ENCODE data around the gene UGGT2.
"Not testable (repeated sequence)": the region's sequence is repeated elsewhere in the genome, so short reads cannot be mapped to it uniquely, and the experiment has no call there.

The UGGT2 gene, protein sequence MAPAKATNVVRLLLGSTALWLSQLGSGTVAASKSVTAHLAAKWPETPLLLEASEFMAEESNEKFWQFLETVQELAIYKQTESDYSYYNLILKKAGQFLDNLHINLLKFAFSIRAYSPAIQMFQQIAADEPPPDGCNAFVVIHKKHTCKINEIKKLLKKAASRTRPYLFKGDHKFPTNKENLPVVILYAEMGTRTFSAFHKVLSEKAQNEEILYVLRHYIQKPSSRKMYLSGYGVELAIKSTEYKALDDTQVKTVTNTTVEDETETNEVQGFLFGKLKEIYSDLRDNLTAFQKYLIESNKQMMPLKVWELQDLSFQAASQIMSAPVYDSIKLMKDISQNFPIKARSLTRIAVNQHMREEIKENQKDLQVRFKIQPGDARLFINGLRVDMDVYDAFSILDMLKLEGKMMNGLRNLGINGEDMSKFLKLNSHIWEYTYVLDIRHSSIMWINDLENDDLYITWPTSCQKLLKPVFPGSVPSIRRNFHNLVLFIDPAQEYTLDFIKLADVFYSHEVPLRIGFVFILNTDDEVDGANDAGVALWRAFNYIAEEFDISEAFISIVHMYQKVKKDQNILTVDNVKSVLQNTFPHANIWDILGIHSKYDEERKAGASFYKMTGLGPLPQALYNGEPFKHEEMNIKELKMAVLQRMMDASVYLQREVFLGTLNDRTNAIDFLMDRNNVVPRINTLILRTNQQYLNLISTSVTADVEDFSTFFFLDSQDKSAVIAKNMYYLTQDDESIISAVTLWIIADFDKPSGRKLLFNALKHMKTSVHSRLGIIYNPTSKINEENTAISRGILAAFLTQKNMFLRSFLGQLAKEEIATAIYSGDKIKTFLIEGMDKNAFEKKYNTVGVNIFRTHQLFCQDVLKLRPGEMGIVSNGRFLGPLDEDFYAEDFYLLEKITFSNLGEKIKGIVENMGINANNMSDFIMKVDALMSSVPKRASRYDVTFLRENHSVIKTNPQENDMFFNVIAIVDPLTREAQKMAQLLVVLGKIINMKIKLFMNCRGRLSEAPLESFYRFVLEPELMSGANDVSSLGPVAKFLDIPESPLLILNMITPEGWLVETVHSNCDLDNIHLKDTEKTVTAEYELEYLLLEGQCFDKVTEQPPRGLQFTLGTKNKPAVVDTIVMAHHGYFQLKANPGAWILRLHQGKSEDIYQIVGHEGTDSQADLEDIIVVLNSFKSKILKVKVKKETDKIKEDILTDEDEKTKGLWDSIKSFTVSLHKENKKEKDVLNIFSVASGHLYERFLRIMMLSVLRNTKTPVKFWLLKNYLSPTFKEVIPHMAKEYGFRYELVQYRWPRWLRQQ (N-terminal part only)

DNA sequence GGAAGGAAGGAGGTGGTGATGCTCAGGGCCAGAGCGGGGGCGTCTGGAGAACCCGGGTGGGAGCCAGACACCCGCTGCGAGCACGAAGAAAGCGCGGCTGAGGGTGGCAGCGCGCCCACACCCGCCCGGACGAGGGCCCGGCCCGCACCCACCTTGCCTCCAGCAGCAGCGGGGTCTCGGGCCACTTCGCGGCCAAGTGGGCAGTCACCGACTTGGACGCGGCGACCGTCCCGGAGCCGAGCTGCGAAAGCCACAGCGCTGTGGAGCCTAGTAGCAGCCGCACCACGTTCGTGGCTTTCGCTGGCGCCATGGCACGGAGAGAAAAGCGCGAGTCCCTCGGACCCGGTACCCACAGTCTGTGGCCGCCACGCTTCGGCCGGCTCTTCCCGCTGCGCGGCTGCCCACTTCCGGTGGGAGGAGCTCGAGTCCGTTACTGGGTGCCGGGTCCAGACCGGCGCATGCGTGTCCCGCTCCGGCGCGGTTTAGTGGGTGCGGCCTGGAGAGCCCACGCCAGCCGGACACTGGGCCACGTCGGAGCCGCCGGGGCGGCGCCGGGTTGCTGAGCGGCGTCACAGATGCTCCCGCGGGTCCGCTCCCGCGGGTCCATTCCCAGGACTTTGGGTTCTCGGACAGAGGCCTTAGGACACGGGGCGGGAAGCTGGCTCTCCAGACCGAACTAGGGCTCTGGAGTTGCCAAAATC is at the start of gene UGGT2:
TSS of gene UGGT2 (minus strand) at position 399 of the 701 bp plus-strand sequence. CDS start at position 310, 89 bp downstream.
- DNase-seq, result peak; percentile 95

DNA sequence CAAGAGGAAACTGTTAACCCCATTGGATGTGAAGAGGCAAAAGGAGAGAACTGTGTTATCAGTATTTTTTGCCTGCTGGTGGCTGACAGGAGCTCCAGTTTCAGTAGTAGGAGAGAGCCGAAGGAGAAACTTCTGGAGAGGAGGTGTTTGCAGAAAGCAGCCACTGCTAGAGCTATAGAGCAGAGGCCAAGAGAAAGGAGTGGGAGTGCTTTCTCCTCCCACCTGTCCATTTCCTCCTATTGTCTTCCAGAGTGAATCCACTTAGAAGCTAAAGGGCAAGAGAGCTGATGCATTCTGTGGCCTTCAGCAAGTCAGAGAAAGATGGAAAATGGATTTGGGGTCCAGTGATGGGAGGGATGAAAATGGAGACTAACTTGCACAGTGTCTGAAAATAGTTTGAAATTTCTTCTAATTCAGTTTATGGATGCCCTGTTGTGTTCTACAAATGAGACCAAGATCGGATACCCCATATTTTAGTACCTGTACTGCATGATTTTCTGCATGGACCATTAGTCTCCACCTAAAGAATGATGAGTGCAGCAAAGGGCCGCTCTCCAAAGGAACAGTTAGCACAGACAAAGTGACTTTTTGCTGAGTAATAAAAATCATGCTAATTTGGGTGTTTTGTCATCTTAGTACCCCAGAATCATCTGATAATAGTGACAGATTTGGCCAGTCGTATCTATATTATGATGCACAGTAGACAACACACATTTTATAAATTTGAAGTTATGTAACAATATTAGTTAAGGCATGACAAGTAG is 47.4 kb upstream of the UGGT2 start:
- no peak for DNase-seq

DNA sequence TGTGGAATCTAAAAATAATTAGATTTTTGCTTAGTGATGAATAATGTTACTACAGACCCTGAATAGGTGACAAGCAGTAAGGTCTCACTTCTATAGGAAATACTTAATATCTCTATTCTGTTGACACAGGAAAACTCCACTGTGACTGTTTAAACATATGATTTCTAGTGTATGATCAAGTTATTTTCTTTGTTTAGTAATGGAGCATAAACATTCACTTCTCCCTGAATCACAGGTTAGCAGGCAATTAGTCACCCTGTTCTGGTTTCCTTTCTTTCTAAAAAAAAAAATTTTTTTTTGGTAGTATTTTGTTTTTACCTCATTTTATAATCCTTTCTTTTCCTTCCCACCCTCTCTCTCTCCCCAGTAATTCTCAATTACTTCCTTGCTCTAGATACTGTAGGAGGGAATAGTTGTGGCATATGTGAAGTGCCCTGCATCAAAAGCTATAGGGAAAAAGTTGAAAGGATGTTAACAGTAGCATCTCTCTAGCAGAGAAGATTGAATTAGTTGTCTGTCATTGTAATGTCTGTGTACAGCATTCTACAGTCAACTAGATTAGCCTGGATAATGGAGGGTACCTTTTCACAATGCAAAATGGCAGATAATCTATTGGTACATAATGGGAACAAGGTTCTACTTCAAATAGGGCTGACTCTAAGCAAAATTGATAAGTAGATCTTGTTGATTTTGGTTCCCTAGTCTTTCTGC is 40.2 kb upstream of the UGGT2 start:
- DNase-seq, result no peak

DNA sequence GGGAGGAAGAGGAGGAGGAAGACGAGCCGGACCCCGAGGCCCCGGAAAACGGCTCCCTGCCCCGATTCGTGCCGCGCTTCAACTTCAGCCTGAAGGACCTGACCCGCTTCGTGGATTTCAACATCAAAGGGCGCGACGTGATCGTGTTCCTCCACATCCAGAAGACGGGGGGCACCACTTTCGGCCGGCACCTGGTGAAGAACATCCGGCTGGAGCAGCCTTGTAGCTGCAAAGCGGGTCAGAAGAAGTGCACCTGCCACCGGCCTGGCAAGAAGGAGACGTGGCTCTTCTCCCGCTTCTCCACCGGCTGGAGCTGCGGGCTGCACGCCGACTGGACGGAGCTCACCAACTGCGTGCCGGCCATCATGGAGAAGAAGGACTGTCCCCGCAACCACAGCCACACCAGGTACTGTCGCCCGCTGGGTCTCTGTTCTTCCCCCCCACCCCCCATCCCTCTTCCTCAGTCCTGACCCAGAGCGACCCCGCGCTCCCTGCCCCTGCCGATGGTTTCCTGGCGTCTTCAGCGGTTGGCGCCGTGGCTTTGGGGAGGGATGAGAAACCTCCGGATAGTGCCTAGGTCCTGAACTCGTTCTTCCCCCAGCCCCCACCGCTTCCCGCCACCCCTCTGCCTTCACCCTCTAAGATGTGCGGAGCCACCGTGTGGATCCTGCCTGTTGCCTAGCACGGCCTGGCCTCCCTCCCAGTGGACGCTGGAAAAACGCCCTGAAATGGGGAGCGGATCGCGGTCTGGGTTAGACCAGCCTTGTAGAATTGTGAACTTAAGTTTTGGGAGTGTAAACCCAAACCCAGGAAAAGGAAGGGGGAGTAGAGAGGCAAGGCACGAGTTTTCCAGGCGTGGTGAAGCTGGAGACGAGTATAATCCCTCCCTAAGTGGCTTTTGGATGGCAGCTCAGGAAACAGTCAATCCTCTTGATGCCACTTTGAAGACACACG is 38.2 kb upstream of the UGGT2 start:
- DNase-seq, result peak; percentile 4

DNA sequence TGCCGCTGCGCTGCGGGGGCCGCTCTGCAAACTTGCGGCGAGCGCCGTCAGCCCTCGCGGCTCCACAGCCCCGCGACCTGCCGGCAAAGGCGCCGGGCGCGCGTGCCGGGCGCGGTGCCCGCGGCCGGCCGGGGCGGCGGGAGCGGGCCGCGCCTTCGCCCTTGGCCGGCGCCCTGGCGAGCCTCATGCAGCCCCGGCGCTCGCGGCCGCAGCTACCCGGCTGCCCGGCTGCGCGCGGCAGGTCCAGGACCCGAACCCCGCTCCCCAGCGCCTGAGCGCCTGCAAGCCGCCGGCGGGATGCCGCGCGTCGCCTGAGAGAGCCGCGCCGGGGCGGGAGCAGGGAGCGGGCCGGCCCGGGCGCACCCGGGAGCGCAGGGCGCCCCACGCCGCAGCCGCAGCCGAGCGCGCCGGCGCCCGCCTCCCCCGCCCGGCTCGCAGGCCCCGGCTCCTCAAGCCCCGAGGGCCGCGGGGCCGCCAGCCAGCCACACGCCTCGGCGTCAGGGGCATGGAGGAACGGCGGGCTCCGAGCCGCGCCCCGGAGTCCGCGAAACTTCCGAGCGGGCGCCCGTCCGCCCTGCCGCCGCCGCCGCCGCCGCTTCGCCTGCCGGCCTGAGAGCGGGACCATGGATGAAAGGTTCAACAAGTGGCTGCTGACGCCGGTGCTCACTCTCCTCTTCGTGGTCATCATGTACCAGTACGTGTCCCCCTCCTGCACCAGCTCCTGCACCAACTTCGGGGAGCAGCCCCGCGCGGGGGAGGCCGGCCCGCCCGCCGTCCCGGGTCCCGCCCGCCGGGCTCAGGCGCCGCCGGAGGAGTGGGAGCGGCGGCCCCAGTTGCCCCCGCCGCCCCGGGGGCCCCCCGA is 37.3 kb upstream of the UGGT2 start:
- peak; percentile 36 for DNase-seq

DNA sequence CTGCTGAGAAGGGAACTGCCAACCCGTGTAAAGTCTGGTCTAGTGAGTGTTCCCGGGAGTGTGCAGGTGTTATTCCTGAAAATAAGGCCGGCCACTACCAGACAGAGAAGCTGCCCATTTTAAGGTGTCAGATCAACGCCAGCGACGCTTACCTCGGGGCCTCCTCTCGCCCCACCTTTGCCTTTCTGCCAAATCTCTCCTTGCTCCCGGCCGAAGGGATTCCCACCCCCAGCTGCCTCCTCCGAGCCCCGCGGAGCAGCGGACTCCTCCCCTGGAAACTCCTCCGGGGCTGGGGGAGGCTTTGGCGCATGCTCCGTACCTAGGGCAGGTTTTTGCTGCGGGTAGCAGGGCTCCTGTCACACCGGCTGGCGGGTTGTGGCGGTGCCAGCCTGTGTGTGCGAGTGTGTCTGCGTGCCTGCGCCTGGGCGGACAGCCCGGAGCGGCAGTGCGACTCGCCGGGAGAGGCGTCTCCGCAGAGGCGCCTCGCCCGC is 36.6 kb upstream of the UGGT2 start, which contains the start of gene HS6ST3:
TSS of gene HS6ST3 (plus strand) at position 359 of the 491 bp plus-strand sequence.
- DNase-seq, result peak; percentile 34

DNA sequence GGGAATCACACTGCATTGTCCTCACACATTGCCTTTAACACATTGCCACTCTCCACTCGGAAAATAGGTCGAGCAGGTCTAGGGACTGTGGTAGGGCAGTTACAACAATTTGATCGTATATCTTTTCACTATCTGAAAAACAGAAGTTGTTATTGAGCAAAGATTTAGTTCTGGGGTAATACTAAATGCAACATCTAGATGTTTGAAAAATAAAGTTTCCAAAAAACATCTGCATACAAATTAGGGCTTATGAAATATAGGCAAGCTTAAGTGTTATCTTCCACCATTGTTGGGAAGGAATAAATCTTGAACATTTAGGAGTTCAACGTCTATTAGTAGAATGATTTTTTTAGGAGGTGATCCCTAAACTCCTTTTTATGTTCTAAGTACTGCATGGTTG is 35.9 kb upstream of the UGGT2 start:
- DNase-seq, result no peak

DNA sequence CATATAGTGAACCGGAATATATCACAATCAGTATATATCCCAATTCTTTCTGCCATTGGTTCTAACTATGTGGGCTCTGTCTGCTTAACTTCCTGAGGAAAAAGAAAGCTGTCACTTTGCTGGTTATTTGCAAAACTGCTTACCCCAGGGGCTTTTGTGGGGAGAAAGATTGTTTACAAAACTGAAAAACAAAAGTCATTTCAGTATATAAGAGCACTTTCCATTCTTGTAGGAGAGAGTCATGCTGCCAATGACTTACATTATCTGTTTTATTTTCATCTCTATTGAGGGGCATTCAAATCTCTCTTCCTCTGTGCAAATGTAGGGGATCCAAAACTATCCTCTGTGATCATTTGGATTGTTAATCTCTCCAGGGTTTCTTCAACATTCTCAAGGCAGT is 33.5 kb upstream of the UGGT2 start:
- no peak for DNase-seq

DNA sequence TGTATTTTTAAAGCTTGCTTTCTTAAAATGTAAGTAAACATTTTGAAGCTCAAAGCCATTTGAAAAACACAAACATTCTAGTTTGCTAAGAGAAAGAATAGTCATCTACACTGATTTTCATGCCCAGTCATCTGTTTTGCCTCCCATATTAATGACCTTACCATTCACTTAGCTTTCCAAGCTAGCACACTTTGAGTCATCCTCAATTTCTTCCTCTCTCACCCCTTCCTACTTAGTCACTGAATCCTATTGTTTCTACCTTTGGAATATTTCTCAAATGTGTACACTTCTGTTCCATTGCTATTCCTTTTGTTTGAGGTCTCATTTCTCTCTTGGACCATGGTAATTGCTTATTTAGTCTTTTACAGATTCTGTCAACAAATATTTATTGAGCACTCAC is 29.4 kb upstream of the UGGT2 start:
- no peak for DNase-seq

DNA sequence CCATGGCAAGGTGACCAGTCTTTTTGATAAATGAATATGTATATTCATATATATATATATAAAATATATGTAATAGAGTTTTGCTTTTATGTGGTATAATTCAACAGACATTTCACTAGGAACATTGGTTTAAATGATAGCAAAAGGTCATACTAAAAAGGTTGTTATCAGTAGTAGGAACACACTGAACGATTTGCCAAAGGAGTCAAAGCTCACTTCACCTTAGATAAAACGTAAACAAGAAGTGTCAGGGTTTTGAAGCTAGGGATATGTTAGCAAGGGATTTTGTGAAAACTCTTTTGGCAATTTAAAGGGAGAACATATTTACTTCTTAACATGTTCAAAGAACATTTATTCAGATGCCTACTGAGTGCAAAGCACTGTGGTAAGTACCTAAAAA is 28.7 kb upstream of the UGGT2 start:
- DNase-seq, result no peak

DNA sequence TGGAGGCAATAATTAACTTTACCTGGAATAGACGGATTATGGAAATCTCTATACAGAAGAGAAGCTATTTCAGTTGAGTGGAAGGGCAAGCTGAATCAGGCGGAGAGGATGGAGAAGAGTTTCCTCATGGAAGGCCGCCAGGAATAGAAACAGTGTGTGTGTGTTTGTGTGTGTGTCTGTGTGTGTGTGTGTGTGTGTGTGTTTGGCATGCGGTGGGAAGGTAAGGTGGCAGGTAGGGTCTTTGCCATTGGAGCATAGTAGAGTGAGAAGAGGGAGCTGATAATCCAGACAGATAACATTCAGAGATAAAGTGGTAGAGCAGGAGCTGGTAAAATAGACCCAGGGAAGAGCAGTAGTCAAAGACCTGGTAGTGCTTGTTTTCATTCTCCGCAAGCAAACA is 27.5 kb upstream of the UGGT2 start:
- DNase-seq, result no peak

DNA sequence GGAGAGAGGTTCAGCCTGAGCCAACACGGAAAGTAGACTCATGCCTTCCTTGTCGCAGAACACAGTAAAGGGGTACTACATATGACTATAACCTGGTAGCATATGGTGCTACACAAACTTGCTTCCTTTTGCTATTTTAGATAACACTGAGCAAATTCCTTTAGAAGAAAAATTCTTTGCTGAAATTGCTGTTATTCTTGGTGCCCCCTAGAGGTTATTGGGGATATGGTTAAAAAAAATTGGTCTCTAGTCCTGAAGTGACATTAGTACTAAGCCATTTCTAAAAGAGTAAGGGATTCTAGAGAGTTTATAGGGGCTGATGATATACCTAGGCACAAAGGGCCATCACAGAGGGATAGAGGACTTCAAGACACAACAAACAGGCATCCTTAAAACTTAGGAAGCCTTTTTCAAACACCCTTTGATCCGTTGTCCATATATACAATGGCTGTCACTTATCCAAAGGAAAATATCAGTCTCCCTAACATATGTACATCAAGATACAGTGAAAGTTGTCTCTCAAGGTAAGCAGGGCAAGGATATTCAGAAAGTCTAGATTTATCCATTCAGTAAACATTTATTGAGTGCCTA is 22.8 kb upstream of the UGGT2 start:
- peak; percentile 66 for DNase-seq

DNA sequence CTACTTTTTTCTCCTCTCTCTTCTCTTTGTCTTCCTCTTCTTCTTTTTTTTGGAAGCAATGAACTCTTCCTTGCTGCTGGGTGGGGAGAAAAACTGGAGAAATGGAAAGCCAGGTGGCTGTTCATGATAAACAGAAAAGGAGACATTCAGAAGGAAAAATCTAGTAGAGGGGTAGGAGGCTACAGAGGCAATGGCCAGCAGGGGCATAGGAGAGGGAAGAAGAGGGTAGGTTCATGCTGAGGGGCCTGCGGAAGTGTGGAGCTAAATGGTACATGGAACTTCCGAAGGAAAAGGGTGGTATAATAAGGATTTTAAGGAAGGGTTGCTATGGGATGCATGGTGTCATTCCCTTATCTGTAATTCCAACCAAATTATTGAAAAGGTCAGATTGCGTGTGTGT is 19.2 kb upstream of the UGGT2 start:
- DNase-seq, result no peak

DNA sequence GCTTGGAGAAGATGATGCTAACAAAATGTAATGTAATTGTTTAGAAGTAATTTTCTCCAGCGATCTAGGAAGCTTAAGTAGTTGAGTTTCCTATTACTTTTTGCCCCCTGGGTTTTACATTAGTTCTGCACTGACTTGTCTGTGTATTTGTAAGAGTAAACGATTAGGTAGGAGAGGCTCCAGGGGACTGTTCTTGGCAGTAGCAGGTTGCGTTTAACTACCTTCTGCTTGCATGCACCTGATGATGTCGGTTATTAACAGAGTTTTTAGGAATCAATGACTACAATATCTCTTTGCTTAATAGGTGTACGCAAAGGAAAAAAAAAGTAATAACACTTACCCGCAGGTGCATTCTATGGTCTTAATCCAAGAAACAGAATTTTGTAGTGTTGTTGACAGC is 18.3 kb upstream of the UGGT2 start:
- DNase-seq, result no peak

DNA sequence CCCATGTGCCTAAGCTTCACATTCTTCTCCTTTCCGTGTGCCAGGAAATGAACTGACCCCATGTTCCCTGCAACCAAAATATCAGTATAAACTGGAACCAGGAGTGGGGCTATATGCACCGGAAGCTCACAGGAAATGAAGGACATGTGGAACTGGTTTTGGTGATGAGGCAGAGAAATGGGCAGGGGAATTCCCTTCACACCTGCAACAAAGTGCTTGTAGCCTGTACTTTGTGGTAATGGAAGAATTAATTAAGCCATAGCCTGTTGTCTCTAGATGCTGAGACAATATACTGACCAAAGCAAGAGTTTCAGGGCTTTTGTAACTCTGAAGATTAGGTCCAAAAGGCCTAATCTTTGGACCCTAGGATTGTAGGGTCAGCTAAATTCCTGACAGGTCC is 15.5 kb upstream of the UGGT2 start:
- DNase-seq, result no peak

DNA sequence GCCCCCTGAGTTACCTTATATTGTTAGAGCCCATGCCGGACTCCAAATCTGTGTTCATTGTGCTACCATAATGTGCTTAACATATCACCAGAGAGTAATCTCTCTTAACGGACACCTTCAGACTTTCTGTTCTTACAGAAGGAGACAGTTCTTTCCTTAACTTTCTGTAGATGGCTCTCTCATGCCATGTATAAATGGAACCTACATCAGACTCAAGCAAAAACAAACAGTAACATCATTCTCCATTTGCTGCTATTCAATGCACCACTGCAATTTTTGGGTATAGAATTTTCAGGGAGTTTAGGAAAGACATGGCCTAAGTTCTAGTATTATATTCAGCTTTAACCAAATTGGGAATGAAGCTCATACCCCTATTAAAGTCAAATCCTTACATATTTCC is 12.6 kb upstream of the UGGT2 start:
- DNase-seq, result no peak

DNA sequence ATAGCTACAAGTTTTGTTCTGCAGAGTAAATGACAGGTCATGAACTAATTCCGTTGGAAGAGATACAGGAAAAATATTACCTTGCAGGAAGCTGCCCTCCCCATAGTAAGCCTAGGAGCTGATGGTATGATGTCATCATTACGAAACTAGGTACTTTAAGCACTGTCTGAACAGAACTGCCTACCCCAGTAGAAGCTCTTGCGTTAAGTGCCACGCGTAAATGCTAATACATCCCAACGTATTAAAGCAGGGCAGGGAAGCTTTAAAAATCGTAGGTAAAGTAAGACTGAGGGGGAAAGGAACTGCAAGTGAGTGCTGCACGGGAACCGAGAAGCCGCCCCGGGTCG is 572 bp downstream of the UGGT2 start:
- peak; percentile 70 for DNase-seq

DNA sequence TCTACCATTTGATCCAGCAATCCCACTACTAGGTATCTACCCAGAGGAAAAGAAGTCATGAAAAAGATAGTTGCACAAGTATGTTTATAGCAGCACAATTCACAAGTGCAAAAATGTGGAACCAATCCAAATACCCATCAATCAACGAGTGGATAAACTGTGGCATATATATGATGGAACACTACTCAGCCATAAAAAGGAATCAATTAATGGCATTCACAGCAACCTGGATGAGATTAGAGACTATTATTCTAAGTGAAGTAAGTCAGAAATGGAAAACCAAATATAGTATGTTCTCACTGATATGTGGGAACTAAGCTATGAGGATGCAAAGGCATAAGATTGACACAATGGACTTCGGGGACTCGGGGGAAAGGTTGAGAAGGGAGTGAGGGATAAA is 1.3 kb downstream of the UGGT2 start:
- DNase-seq, result not testable (repeated sequence)
